H1 (cell line): ENCODE results near the gene L3MBTL4. TPM values are rescaled to one million over a fixed set of nuclear protein-coding genes. Genes with fewer than 3 reads are reported as not detected.

Experiments used
- CTCF ChIA-PET: fragments of 300-600 bp; sonication (Branson Sonifier 250); formaldehyde crosslinking; loops from one replicate; lab custom pipeline; 2021; ENCODE audit not compliant: partially characterized antibody; lab: Charles Lee
- POLR2A ChIA-PET: fragments of 300-600 bp; sonication (Branson Sonifier 250); formaldehyde crosslinking; loops from one replicate; lab custom pipeline; 2021; ENCODE audit warnings: inconsistent platforms; ENCODE audit not compliant: partially characterized antibody; lab: Charles Lee
- DNase-seq, 2 experiments: peaks; one replicate each; pipeline versions ENCODE4 v3.0.0 to v3.0.0-alpha.2; 2010 to 2022; ENCODE audit warnings: low spot score in 2 of 2, low read depth in 1 of 2, mixed read lengths in 1 of 2
- FAIRE-seq: peaks from 2 replicates; lab custom pipeline; 2011; peaks lifted over from hg19 to GRCh38; lab: Jason Lieb, UNC
- H2AFZ ChIP-seq: 2 replicates; pipeline ENCODE4 v1.8.1; 2012; ENCODE audit warnings: low read length, inconsistent platforms
- H2AK5ac ChIP-seq: 2 replicates; pipeline ENCODE4 v1.6.1; 2013; ENCODE audit warnings: low read depth, low read length
- H2BK120ac ChIP-seq: replicated peaks from 2 replicates; pipeline ENCODE3; 2013; ENCODE audit warnings: low read depth, low read length, inconsistent platforms
- H2BK12ac ChIP-seq: 2 replicates; pipeline ENCODE4 v1.6.1; 2013; ENCODE audit warnings: low read depth, low read length
- H2BK15ac ChIP-seq: 2 replicates; pipeline ENCODE4 v1.6.1; 2013; ENCODE audit warnings: low read length
- H2BK20ac ChIP-seq: 2 replicates; pipeline ENCODE4 v1.6.1; 2013; ENCODE audit warnings: low read length
- H2BK5ac ChIP-seq: 2 replicates; pipeline ENCODE4 v1.6.1; 2013; ENCODE audit warnings: low read depth, low read length
- H3K14ac ChIP-seq: 2 replicates; pipeline ENCODE4 v1.6.1; 2013; ENCODE audit warnings: inconsistent platforms; ENCODE audit not compliant: insufficient read length
- H3K18ac ChIP-seq: 2 replicates; pipeline ENCODE4 v1.6.1; 2013; ENCODE audit warnings: low read length; ENCODE audit errors: extremely low read depth
- H3K23ac ChIP-seq: 2 replicates; pipeline ENCODE4 v1.6.1; 2013; ENCODE audit warnings: inconsistent platforms; ENCODE audit not compliant: insufficient read length
- H3K23me2 ChIP-seq: 2 replicates; pipeline ENCODE4 v1.6.1; 2013; ENCODE audit warnings: low read depth, low read length
- H3K27ac ChIP-seq: 2 replicates; pipeline ENCODE4 v1.6.1; 2011; ENCODE audit warnings: low read depth, low read length, inconsistent platforms
- H3K27me3 ChIP-seq, 4 experiments: replicated peaks in 1 of 4; 1 replicate in 1 of 4; 2 replicates in 3 of 4; pipeline versions ENCODE4 v1.6.1 to v1.8.1; 2011 to 2013; ENCODE audit warnings: low read length in 3 of 4, mild to moderate bottlenecking in 3 of 4, inconsistent platforms in 2 of 4, mixed read lengths in 2 of 4, moderate library complexity in 1 of 4; ENCODE audit not compliant: control insufficient read depth in 3 of 4, insufficient read depth in 3 of 4; ENCODE audit errors: extremely low read depth in 1 of 4
- H3K36me3 ChIP-seq, 4 experiments: 2 replicates each; pipeline versions ENCODE4 v1.6.1 to v1.8.1; 2011 to 2013; ENCODE audit warnings: mild to moderate bottlenecking in 4 of 4, low read length in 3 of 4, moderate library complexity in 2 of 4, control low read depth in 1 of 4, inconsistent platforms in 1 of 4; ENCODE audit not compliant: insufficient read depth in 4 of 4, control insufficient read depth in 2 of 4
- H3K4ac ChIP-seq: replicated peaks from 2 replicates; pipeline ENCODE3; 2013; ENCODE audit warnings: low read length, low read depth, mixed read lengths, inconsistent platforms; ENCODE audit not compliant: insufficient read length
- H3K4me1 ChIP-seq, 4 experiments: replicated peaks in 1 of 4; 1 replicate in 1 of 4; 2 replicates in 3 of 4; pipeline versions ENCODE4 v1.6.1 to v1.8.1; 2011 to 2013; ENCODE audit warnings: low read length in 3 of 4, inconsistent platforms in 2 of 4, mixed read lengths in 1 of 4; ENCODE audit not compliant: insufficient read depth in 4 of 4, control insufficient read depth in 3 of 4
- H3K4me2 ChIP-seq, 2 experiments: 2 replicates each; pipeline versions ENCODE4 v1.6.1 to v1.8.1; 2011 to 2013; ENCODE audit warnings: low read depth in 2 of 2, low read length in 2 of 2, control low read depth in 1 of 2, inconsistent platforms in 1 of 2, mild to moderate bottlenecking in 1 of 2; ENCODE audit not compliant: insufficient read depth in 1 of 2
- H3K4me3 ChIP-seq, 4 experiments: fragments of 200-600, 300-600 bp in 1 of 4; sonication (generic), shearing (Covaris generic), sonication (Bioruptor Twin) in 1 of 4; 2 replicates each; pipeline versions ENCODE4 v1.5.1 to v1.8.1; 2011 to 2016; ENCODE audit warnings: low read length in 4 of 4, low read depth in 3 of 4, control low read depth in 2 of 4, inconsistent platforms in 2 of 4, mild to moderate bottlenecking in 2 of 4, mixed read lengths in 1 of 4, moderate library complexity in 1 of 4; ENCODE audit not compliant: insufficient read depth in 2 of 4; ENCODE audit errors: extremely low read depth in 1 of 4
- H3K56ac ChIP-seq: replicated peaks from 2 replicates; pipeline ENCODE3; 2013; ENCODE audit warnings: low read depth, mild to moderate bottlenecking, mixed read lengths, low read length, inconsistent platforms; ENCODE audit not compliant: insufficient read length
- H3K79me1 ChIP-seq: 2 replicates; pipeline ENCODE4 v1.6.1; 2013; ENCODE audit warnings: low read depth, low read length, control low read depth
- H3K79me2 ChIP-seq, 2 experiments: 2 replicates each; pipeline versions ENCODE4 v1.6.1 to v1.8.1; 2012 to 2013; ENCODE audit warnings: low read length in 2 of 2, mild to moderate bottlenecking in 2 of 2, inconsistent platforms in 1 of 2; ENCODE audit not compliant: insufficient read depth in 2 of 2, control insufficient read depth in 1 of 2
- H3K9ac ChIP-seq, 4 experiments: replicated peaks in 1 of 4; 1 replicate in 1 of 4; 2 replicates in 3 of 4; pipeline versions ENCODE4 v1.6.1 to v1.8.1; 2011 to 2013; ENCODE audit warnings: low read depth in 3 of 4, low read length in 3 of 4, control low read depth in 2 of 4, mild to moderate bottlenecking in 2 of 4, moderate library complexity in 2 of 4, inconsistent platforms in 1 of 4; ENCODE audit errors: extremely low read depth in 1 of 4
- H3K9me3 ChIP-seq, 2 experiments: 2 replicates each; pipeline versions ENCODE4 v1.6.1 to v1.8.1; 2012 to 2013; ENCODE audit warnings: mild to moderate bottlenecking in 2 of 2, moderate library complexity in 2 of 2, control low read depth in 1 of 2, inconsistent platforms in 1 of 2, low read depth in 1 of 2, low read length in 1 of 2, mixed read lengths in 1 of 2; ENCODE audit not compliant: insufficient read depth in 2 of 2
- H4K20me1 ChIP-seq, 2 experiments: replicated peaks in 1 of 2; 2 replicates each; pipeline versions ENCODE3 to v1.8.1; 2011 to 2013; ENCODE audit warnings: inconsistent platforms in 2 of 2, low read length in 2 of 2, mild to moderate bottlenecking in 1 of 2; ENCODE audit not compliant: insufficient read depth in 2 of 2, control insufficient read depth in 1 of 2
- H4K5ac ChIP-seq: 2 replicates; pipeline ENCODE4 v1.6.1; 2013; ENCODE audit warnings: low read length, low read depth, mixed read lengths, inconsistent platforms; ENCODE audit not compliant: insufficient read length
- H4K8ac ChIP-seq: 2 replicates; pipeline ENCODE4 v1.8.0; 2013; ENCODE audit warnings: mild to moderate bottlenecking, moderate library complexity, low read length, inconsistent platforms; ENCODE audit not compliant: insufficient read depth; ENCODE audit errors: extremely low read depth
- H4K91ac ChIP-seq: replicated peaks from 2 replicates; pipeline ENCODE3; 2013; ENCODE audit warnings: low read length, mixed read lengths, inconsistent platforms; ENCODE audit not compliant: insufficient read length
- CBX8 ChIP-seq: fragments of 300-800, 300-1000 bp; sonication (generic); IDR thresholded peaks from 2 replicates; pipeline ENCODE4 v1.7.1; 2016; ENCODE audit warnings: low read depth, low read length, borderline replicate concordance
- EZH2 ChIP-seq: fragments of 200-600 bp; sonication (generic); IDR thresholded peaks from 2 replicates; pipeline ENCODE4 v1.7.1; 2012; ENCODE audit warnings: low read depth, mild to moderate bottlenecking, moderate library complexity, low read length, inconsistent platforms; ENCODE audit not compliant: severe bottlenecking
- KDM5A ChIP-seq: fragments of 200-600 bp; IDR thresholded peaks from 2 replicates; pipeline ENCODE4 v1.7.1; 2012; ENCODE audit warnings: mild to moderate bottlenecking, low read length, inconsistent platforms, mixed read lengths
- MAX ChIP-seq: IDR thresholded peaks from 2 replicates; pipeline ENCODE4 v1.6.1; 2012; ENCODE audit warnings: inconsistent platforms
- NANOG ChIP-seq: IDR thresholded peaks from 2 replicates; pipeline ENCODE4 v1.6.1; 2011; ENCODE audit warnings: low read length, low read depth, mild to moderate bottlenecking, inconsistent platforms; ENCODE audit not compliant: insufficient read depth, poor library complexity, severe bottlenecking
- SAP30 ChIP-seq: fragments of 300-600 bp; sonication (generic); IDR thresholded peaks from 2 replicates; pipeline ENCODE4 v1.7.1; 2012; ENCODE audit warnings: low read length, moderate library complexity, mild to moderate bottlenecking, inconsistent platforms; ENCODE audit not compliant: insufficient read depth, insufficient replicate concordance
- SIN3A ChIP-seq, 2 experiments: IDR thresholded peaks in 1 of 2; conservative IDR thresholded peaks in 1 of 2; 2 replicates each; pipeline ENCODE4 v1.6.1; 2011 to 2012; ENCODE audit warnings: low read length in 2 of 2, improper control_type of control experiment in 1 of 2, low read depth in 1 of 2, mild to moderate bottlenecking in 1 of 2
- SIX5 ChIP-seq: IDR thresholded peaks from 2 replicates; pipeline ENCODE4 v1.6.1; 2011; ENCODE audit warnings: mild to moderate bottlenecking, low read depth, low read length
- SP2 ChIP-seq: IDR thresholded peaks from 2 replicates; pipeline ENCODE4 v1.6.1; 2012; ENCODE audit warnings: mild to moderate bottlenecking, low read length, inconsistent platforms
- SUZ12 ChIP-seq: fragments of 200-600 bp; sonication (generic); IDR thresholded peaks from 2 replicates; pipeline ENCODE4 v1.6.1; 2012; ENCODE audit warnings: mild to moderate bottlenecking, inconsistent platforms, low read length, moderate library complexity, mixed read lengths
- TCF12 ChIP-seq: IDR thresholded peaks from 2 replicates; pipeline ENCODE4 v1.6.1; 2011; ENCODE audit warnings: low read depth, mild to moderate bottlenecking, low read length
- WGBS, 2 experiments: shearing (Covaris generic) in 1 of 2; methylation state at CpG; one replicate each; pipeline versions ENCODE4 v1.1.6 to v1.1.7; 2013 to 2015; ENCODE audit warnings: low lambda C conversion rate in 2 of 2, mixed read lengths in 2 of 2, inconsistent platforms in 1 of 2, low coverage in 1 of 2, missing lambda C conversion rate in 1 of 2; ENCODE audit not compliant: insufficient replicate concordance in 2 of 2, insufficient coverage in 1 of 2, insufficient read length in 1 of 2; ENCODE audit errors: extremely low coverage in 1 of 2, missing lambda C conversion rate in 1 of 2; 5-methylcytosine and 5-hydroxymethylcytosine counted together
- polyA plus RNA-seq, 7 experiments: library from polyadenylated mRNA; depleted of rRNA in 3 of 7; stranded (reverse) in 5 of 7; unstranded in 2 of 7; fragments of >200 nt in 5 of 7; fragments of 200-250 nt in 2 of 7; gene quantifications; 1 replicate in 5 of 7; 2 replicates in 1 of 7; 4 replicates in 1 of 7; pipeline versions ENCODE4 v1.2.1 to v1.2.3, GENCODE V29; 2011 to 2013; ENCODE audit warnings: missing spikeins in 2 of 7, mixed read lengths in 2 of 7
- total RNA-seq: library from RNA; stranded (reverse); fragmentation: NEBNext Ultra II Directional; extraction: Animal tissue kit (Norgen Biotek cat#: 25700); gene quantifications from 2 replicates; pipeline ENCODE4 v1.2.1, GENCODE V29; 2021

Gene L3MBTL4
- total and polyA plus RNA-seq, 2 of the 8 experiments (the other 6 are each of a cell fraction or from before 2014, with no cell fraction given), result 1.0 to 2.1 TPM

GRCh38 chr18:6103741-6104140 is 311.0 kb downstream of the L3MBTL4 start:
- H2BK5ac ChIP-seq, result no peak overlapping the region
- H3K27me3 ChIP-seq, result no peaks in the 10 kb centered on the region
- H3K4ac ChIP-seq, result no peak overlapping the region
- no peak overlapping the region for H2BK12ac ChIP-seq
- DNase-seq, result no peak
- H2AFZ ChIP-seq, result no peak overlapping the region
- TF ChIP-seq MAX (no peak), TCF12 (no peak), SP2 (no peak), SUZ12 (no peak), SIX5 (no peak), EZH2 (no peak), SIN3A (conservative IDR thresholded peaks at IDR 0.05 in 1 of 2, IDR thresholded peaks at IDR 0.05 in 1 of 2; ENCODE audit: low read depth in 1 of 2, low read length in 2 of 2) (no peak), CBX8 (no peak), NANOG (no peak), SAP30 (no peak), KDM5A (no peak)
- H3K4me3 ChIP-seq, result no peak overlapping the region
- H2BK20ac ChIP-seq, result no peak overlapping the region
- H3K23me2 ChIP-seq, result no peaks in the 10 kb centered on the region
- H2BK120ac ChIP-seq, result no peak overlapping the region
- no peak overlapping the region for H3K9ac ChIP-seq
- ChIA-PET CTCF (no interaction called here), POLR2A (interaction anchor here (0.9 kb wide), 1 partner anchor 14 kb away, joined by 3 read pairs; no protein-coding TSS in a partner anchor)
- no peaks in the 10 kb centered on the region for H3K9me3 ChIP-seq
- no peak overlapping the region for H2BK15ac ChIP-seq
- no peaks in the 10 kb centered on the region for H3K36me3 ChIP-seq
- WGBS, 2 experiments, result 72% methylated on average over 3 of the region's 3 CpGs; no CpG with 5 or more reads in 1 of the 2 experiments
- H3K56ac ChIP-seq, result no peak overlapping the region
- H3K79me2 ChIP-seq, result no peaks in the 10 kb centered on the region
- no peak overlapping the region for H2AK5ac ChIP-seq
- H3K27ac ChIP-seq, result no peak overlapping the region
- peak; percentile 42 for FAIRE-seq
- no peaks in the 10 kb centered on the region for H4K20me1 ChIP-seq
- H4K91ac ChIP-seq, result no peak overlapping the region
- H3K23ac ChIP-seq, result no peak overlapping the region
- no peak overlapping the region for H4K8ac ChIP-seq
- H3K4me1 ChIP-seq, result peaks cover 0 to 2% (median 0%) of the 10 kb centered on the region in 4 experiments; a peak in 1 of 7 replicates
- no peak overlapping the region for H3K4me2 ChIP-seq
- H3K18ac ChIP-seq, result no peak overlapping the region
- H3K14ac ChIP-seq, result no peak overlapping the region
- H3K79me1 ChIP-seq, result no peaks in the 10 kb centered on the region
- H4K5ac ChIP-seq, result no peak overlapping the region
